HG03521 (cell line): Measurements from ENCODE around the gene COL18A1.

Experiments used
- ATAC-seq: cut with Tn5 transposase; IDR thresholded peaks from one replicate; pipeline ENCODE4 v1.9.1; 2021; ENCODE audit warnings: mild to moderate bottlenecking, moderate library complexity; ENCODE audit not compliant: unreplicated experiment

Gene COL18A1

GRCh38 chr21:45396620-45396995 is 8.4 kb upstream of the COL18A1 start:
- ATAC-seq = no peak

GRCh38 chr21:45397381-45397780 is 7.6 kb upstream of the COL18A1 start:
- no peak for ATAC-seq

- ATAC-seq = no peak
Observed at GRCh38 chr21:45401054-45401518, 3.9 kb upstream of the COL18A1 start.

GRCh38 chr21:45401916-45402900 is 2.8 kb upstream of the COL18A1 start:
- no peak for ATAC-seq

DNA sequence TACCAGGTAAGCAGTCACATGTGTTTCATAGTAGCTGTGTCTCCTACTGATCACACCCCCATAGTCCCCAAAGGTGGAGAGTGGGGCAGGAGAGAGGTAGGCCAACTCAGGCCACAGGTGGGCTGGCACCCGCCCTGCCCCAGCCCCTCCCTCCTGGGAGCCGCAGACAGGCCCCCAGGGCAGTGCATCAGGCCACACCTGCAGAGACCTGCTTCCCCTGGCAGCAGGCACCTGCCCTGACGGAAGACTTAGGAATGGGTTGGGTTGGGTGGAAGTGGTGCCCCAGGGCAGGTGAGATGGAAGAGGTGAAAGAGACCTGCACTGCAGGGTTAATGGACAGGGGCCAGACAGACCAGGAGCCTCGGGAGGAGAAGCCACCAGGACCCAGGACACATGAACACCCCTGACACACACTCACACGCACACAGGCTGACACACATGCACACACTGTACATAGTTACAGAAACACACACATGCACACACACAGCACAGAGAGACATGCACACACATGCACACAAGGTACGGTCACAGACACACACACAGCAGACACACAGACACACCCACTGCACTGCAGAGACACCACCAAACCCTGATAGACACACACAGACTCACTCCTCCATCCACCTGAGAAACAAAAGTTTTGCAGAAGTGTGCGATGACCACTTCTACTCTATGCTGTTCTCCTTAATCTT is 1.7 kb upstream of the COL18A1 start:
- ATAC-seq = no peak

GRCh38 chr21:45403825-45404729 is 888 bp upstream of the COL18A1 start:
- no peak for ATAC-seq

GRCh38 chr21:45405271-45405818 is 380 bp downstream of the COL18A1 start:
- ATAC-seq = no peak

GRCh38 chr21:45405819-45406762 is 1.1 kb downstream of the COL18A1 start:
- no peak for ATAC-seq

DNA sequence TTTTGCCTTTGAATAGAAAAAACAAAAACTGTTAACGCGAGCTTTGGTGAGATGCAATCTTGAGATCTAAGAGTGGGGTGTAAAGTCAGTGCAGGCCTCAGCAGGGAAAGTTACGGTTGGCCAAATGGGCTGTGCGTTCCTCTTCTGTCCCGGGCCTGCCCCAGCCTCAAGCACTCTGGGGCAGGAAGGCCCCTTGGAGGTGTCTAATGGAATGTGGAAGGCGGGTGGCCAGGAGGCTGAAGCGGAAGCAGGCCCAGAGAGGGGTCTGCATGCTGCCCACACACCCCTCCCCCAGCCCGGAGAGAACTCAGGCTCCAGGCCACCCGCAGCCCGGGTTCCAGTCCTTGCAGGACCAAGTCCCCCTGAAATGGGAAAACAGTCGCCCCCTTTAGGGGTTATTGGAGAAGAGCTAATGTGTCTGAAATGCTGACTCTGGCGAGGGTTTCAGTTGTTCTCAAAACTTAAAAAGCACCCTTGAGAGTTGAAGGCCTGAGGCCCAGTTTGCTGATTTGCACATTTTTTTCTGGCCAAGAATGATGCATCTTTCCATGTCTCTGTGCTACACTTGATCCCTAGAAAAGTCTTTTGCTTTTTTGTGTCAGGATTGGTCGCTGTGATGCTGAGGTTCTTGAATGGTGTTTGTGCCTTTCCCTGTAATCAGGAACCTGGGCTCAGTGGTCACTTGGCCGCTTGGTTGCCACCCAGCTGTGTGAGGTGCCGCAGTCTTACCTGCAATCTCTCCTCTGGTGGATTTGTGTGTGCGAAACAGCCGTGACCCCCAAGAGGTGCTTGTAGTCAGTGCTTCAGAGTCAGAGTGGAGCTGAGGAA is 2.0 kb downstream of the COL18A1 start:
- ATAC-seq = no peak

DNA sequence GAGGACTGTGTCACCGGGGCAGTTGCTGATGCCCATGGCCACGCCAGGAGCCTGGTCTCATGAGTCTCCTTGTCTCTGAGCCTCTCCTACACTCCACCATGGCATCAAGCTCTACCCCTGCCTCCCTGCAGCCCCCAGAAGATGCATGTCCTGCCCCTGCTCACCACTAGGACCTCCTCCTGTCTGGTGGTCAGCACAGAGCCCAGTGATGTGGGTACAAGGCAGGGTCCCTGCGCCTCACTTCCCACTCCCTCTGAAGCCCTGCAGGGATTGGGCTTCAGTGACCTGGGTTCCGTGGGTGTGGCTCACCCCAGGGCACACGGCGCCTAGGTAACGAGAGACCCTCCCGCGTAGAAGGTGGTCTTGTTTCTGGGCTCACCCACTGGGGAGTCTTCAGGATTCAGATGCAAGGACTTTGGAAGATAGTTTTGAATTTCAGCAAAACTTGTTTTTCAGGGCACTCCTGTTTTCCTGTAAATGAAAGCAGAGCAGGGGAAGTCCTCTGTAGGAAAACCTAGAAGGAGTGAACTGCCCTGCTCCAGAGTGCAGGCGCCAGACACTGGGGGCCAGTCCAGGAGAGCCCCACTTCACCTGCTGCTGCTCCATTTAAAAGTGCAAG is 2.8 kb downstream of the COL18A1 start:
- ATAC-seq = no peak

DNA sequence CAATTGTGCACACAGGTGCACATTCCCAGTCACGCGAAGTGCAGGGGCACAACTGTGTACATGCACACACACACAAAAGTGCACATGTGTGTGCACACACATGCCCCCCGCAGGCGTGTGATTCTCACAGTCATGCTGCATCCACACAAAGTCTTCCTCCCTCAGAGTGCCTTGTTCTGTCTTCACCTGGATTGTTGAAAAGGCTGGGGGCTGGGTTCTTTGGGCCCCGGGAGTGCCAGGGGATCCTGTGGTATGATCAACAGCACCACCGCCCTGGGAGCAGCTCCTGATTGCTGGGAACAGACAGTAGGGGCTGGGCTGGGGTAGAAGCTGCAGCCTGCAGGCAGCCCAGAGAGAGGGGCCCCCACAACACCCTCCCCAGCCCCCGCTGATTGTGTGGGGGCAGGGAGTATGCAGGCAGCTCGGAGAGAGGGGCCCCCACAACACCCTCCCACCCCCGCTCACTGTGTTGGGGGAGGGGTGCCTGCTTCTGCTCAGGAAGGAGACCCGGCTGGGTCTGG is 3.4 kb downstream of the COL18A1 start:
- no peak for ATAC-seq

DNA sequence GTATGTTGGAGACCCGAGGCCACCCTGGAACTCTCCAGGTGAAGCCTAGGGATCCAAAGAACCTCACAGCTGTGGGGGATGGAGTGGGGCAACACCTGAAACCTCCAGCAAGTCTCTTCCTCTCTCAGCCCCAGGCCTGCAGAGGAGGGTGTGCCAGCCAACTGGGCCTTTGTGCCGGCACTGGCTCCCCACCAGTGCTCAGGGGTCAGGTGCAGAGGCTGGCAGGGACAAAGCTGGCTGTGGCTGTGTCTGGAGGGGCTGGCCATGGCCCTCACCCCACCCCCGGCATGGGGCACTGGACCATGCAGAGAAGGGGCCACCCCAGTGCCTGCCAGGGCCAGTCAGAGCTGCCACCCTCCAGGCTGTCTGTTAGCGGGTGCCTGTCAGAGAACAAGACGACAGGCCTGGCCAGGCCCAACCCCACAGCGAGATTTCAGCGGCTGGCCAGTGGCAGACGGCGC is 3.9 kb downstream of the COL18A1 start:
- ATAC-seq = no peak

- ATAC-seq = no peak
Observed at GRCh38 chr21:45409466-45410150, 4.6 kb downstream of the COL18A1 start.

DNA sequence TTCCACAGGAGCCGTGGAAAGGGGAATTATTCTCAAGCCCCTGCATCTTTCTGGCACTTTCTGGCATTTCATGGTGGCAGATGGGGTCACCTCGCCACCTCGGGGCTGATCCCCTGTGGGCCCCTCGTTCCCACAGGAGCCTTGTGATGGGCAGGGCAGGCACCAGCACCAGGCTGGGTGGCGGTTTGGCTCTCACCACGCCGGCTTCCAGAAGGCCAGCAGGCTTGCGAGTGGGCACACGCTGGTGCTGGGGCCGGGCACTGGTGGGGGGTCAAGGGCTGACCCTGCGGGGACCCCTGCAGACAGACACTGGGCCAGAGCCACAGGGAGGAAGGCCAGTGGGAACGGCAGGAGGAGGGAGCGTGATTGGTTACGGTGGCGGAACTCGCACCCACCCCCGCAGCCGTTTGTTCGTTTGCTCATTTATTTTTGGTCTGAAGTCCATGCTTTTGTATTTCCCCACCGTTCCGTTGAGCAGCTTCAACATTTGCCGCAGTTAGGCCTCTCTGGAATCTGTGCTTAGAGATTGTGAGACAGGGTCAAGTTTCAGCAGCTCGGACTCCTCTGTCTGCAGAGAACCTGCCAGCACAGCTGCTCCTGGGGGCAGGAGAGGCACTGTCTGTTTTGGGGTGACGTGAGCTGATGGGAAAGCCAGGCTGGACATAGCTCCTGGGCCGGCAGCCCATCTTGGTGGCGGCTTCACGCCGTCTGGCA is 5.3 kb downstream of the COL18A1 start:
- no peak for ATAC-seq

- no peak for ATAC-seq
Observed at GRCh38 chr21:45410865-45411809, 6.2 kb downstream of the COL18A1 start.

DNA sequence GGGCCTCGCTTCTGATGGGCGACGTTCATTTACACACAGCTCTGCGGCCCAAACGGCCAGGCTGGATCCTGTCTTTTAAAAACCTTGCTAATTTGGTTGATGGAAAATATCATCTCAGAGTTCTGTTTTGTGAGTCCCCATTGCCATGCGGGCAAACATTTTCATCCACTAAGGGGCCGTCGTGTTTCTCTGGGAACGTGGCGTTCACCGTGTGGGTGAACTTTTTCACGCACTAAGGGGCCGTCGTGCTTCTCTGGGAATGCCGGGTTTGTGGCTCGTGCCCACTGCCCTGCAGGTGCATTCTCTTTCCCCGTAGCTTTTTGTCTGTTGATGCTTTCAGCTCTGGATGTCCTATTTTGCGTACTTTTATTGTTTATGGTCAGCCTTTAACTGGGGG is 6.8 kb downstream of the COL18A1 start:
- no peak for ATAC-seq
